Caco-2 (cell line): ENCODE data around the gene SLC16A12. TPM values are rescaled to one million over a fixed set of nuclear protein-coding genes. Genes with fewer than 3 reads are reported as not detected.

ENCODE experiments used
- BruUV-seq: library from RNA; stranded (reverse); fragments of 400-500 nt; replicated peaks from 2 replicates; lab custom pipeline; 2021; lab: Mats Ljungman, UMichigan
- CTCF ChIA-PET: fragments of 300-600 bp; sonication (Branson Sonifier 250); formaldehyde crosslinking; loops from one replicate; lab custom pipeline; 2022; ENCODE audit warnings: antibody characterized with exemption; lab: Charles Lee
- POLR2A ChIA-PET: fragments of 300-600 bp; sonication (Branson Sonifier 250); formaldehyde crosslinking; loops from one replicate; lab custom pipeline; 2022; ENCODE audit warnings: antibody characterized with exemption; lab: Charles Lee
- DNase-seq, 2 experiments: peaks; one replicate each; pipeline versions ENCODE4 v3.0.0 to v3.0.0-alpha.2; 2020 to 2022
- H3K27me3 ChIP-seq: replicated peaks from 2 replicates; pipeline ENCODE4 v1.6.0; 2011; ENCODE audit warnings: low read length; ENCODE audit not compliant: control insufficient read depth, insufficient read depth
- H3K36me3 ChIP-seq: 2 replicates; pipeline ENCODE4 v1.5.1; 2011; ENCODE audit warnings: low read length; ENCODE audit not compliant: control insufficient read depth, insufficient read depth
- H3K4me1 ChIP-seq: fragments of 250-450 bp; sonication (Bioruptor Pico); 2 replicates; pipeline ENCODE4 v1.5.1; 2020; ENCODE audit warnings: mild to moderate bottlenecking
- H3K4me3 ChIP-seq: 2 replicates; pipeline ENCODE4 v1.5.1; 2011; ENCODE audit warnings: low read depth, mild to moderate bottlenecking, control low read depth, low read length
- H3K9me3 ChIP-seq: fragments of 250-450 bp; sonication (Bioruptor Pico); 2 replicates; pipeline ENCODE4 v1.5.1; 2020; ENCODE audit warnings: mild to moderate bottlenecking, moderate library complexity
- H3K27ac Mint-ChIP-seq: one replicate; pipeline ENCODE4 v1.8.0; 2022; ENCODE audit warnings: mixed read lengths; ENCODE audit not compliant: unreplicated experiment
- H3K27me3 Mint-ChIP-seq: one replicate; pipeline ENCODE4 v1.8.0; 2022; ENCODE audit warnings: mixed read lengths; ENCODE audit not compliant: insufficient read depth, unreplicated experiment
- H3K36me3 Mint-ChIP-seq: one replicate; pipeline ENCODE4 v1.8.0; 2022; ENCODE audit warnings: mild to moderate bottlenecking, mixed read lengths; ENCODE audit not compliant: insufficient read depth, unreplicated experiment
- H3K4me1 Mint-ChIP-seq: one replicate; pipeline ENCODE4 v1.8.0; 2022; ENCODE audit warnings: low read depth, mixed read lengths; ENCODE audit not compliant: unreplicated experiment
- H3K4me3 Mint-ChIP-seq: one replicate; pipeline ENCODE4 v1.8.0; 2022; ENCODE audit warnings: mild to moderate bottlenecking, moderate library complexity, mixed read lengths; ENCODE audit not compliant: unreplicated experiment
- H3K9me3 Mint-ChIP-seq: one replicate; pipeline ENCODE4 v1.8.0; 2022; ENCODE audit warnings: mixed read lengths; ENCODE audit not compliant: unreplicated experiment
- CTCF ChIP-seq, 2 experiments: fragments of 200-600 bp in 1 of 2; IDR thresholded peaks; 1 replicate in 1 of 2; 2 replicates in 1 of 2; pipeline versions ENCODE4 v1.5.1 to v1.8.0; 2011 to 2022; ENCODE audit warnings: antibody characterized with exemption in 1 of 2, control low read depth in 1 of 2, inconsistent platforms in 1 of 2, low read depth in 1 of 2, low read length in 1 of 2, mild to moderate bottlenecking in 1 of 2, moderate library complexity in 1 of 2; ENCODE audit not compliant: insufficient read depth in 1 of 2, severe bottlenecking in 1 of 2, unreplicated experiment in 1 of 2
- intact Hi-C: fragments of 100-400 bp; cut with micrococcal nuclease; formaldehyde crosslinking; loops from one replicate; pipeline ENCODE4 v1.10.0; 2022; ENCODE audit not compliant: unreplicated experiment
- total RNA-seq: library from RNA; stranded (reverse); gene quantifications from 2 replicates; pipeline ENCODE4 v1.2.3, GENCODE V29; 2022

SLC16A12 gene
- total RNA-seq, 1 experiment from 2014 or later, result not detected

- Histone ChIP-seq H3K4me3 (no peak overlapping the region), H3K9me3 (no peaks in the 10 kb centered on the region), H3K27me3 (no peaks in the 10 kb centered on the region), H3K36me3 (no peaks in the 10 kb centered on the region), H3K4me1 (0 out of 2 replicates have a peak, but pooled peaks cover 10% of the 10 kb centered on the region)
- no peak for TF ChIP-seq CTCF (IDR thresholded peaks at IDR 0.05; ENCODE audit: insufficient read depth in 1 of 2, low read depth in 1 of 2, low read length in 1 of 2, severe bottlenecking in 1 of 2, unreplicated experiment in 1 of 2)
- intact Hi-C loops, result loop anchor here (10.0 kb wide), 1 partner anchor 181 kb away; the partner anchor contains the start of gene PANK1
- peaks cover 12% of the 10 kb centered on the region for H3K4me1 Mint-ChIP-seq
- no peak overlapping the region for H3K27ac Mint-ChIP-seq
- POLR2A ChIA-PET, result no interaction called here
- CTCF ChIA-PET, result no interaction called here
- H3K27me3 Mint-ChIP-seq, result peaks cover 3% of the 10 kb centered on the region
- no peaks in the 10 kb centered on the region for H3K36me3 Mint-ChIP-seq
- no peak for DNase-seq
- no peaks in the 10 kb centered on the region for H3K9me3 Mint-ChIP-seq
- BruUV-seq, result no TSS peak
- no peak overlapping the region for H3K4me3 Mint-ChIP-seq
Observed at GRCh38 chr10:89463846-89464537, 71.4 kb downstream of the SLC16A12 start.

- Mint-ChIP-seq H3K27ac (no peak overlapping the region), H3K36me3 (no peaks in the 10 kb centered on the region), H3K9me3 (no peaks in the 10 kb centered on the region), H3K4me1 (peaks cover 14% of the 10 kb centered on the region), H3K27me3 (peaks cover 3% of the 10 kb centered on the region), H3K4me3 (no peak overlapping the region)
- no peak for TF ChIP-seq CTCF (IDR thresholded peaks at IDR 0.05; ENCODE audit: insufficient read depth in 1 of 2, low read depth in 1 of 2, low read length in 1 of 2, severe bottlenecking in 1 of 2, unreplicated experiment in 1 of 2)
- ChIA-PET POLR2A (no interaction called here), CTCF (no interaction called here)
- Histone ChIP-seq H3K9me3 (no peaks in the 10 kb centered on the region), H3K36me3 (no peaks in the 10 kb centered on the region), H3K27me3 (no peaks in the 10 kb centered on the region), H3K4me1 (peaks cover under 1% of the 10 kb centered on the region; the same call in 1 of the 2 replicates), H3K4me3 (no peak overlapping the region)
- no TSS peak for BruUV-seq
- intact Hi-C loops, result no loop called here
- DNase-seq, result no peak
Observed at GRCh38 chr10:89458784-89459183, 76.6 kb downstream of the SLC16A12 start.

GRCh38 chr10:89458291-89458690 lies 77.1 kb downstream of the SLC16A12 start:
- H3K36me3 Mint-ChIP-seq, result no peaks in the 10 kb centered on the region
- Histone ChIP-seq H3K27me3 (no peaks in the 10 kb centered on the region), H3K36me3 (no peaks in the 10 kb centered on the region), H3K9me3 (no peaks in the 10 kb centered on the region), H3K4me1 (no peaks in the 10 kb centered on the region; the same call in 1 of the 2 replicates), H3K4me3 (no peak overlapping the region)
- no peaks in the 10 kb centered on the region for H3K9me3 Mint-ChIP-seq
- peaks cover 14% of the 10 kb centered on the region for H3K4me1 Mint-ChIP-seq
- no peak overlapping the region for H3K4me3 Mint-ChIP-seq
- BruUV-seq, result no TSS peak
- no peak for DNase-seq
- CTCF ChIA-PET, result no interaction called here
- POLR2A ChIA-PET, result interaction anchor here (0.5 kb wide), 1 partner anchor 186 kb away, joined by 3 read pairs; no protein-coding TSS in a partner anchor
- H3K27ac Mint-ChIP-seq, result no peak overlapping the region
- peaks cover 3% of the 10 kb centered on the region for H3K27me3 Mint-ChIP-seq
- intact Hi-C loops, result no loop called here
- no peak for TF ChIP-seq CTCF (IDR thresholded peaks at IDR 0.05; ENCODE audit: insufficient read depth in 1 of 2, low read depth in 1 of 2, low read length in 1 of 2, severe bottlenecking in 1 of 2, unreplicated experiment in 1 of 2)
